Neural cell (in vitro differentiated cells): ENCODE data around the gene RASAL1. TPM values are rescaled to one million over a fixed set of nuclear protein-coding genes. Genes with fewer than 3 reads are reported as not detected.
A peak's percentile ranks its signal among the peaks of the same experiment; 100 is the strongest.

ENCODE experiments used
- H2AFZ ChIP-seq: fragments of 200-600, 300-800 bp; sonication (generic), shearing (Covaris generic); 2 replicates; pipeline ENCODE4 v1.6.0; 2014; ENCODE audit warnings: low read depth, mild to moderate bottlenecking, antibody characterized with exemption, low read length, moderate library complexity
- H3F3A ChIP-seq: fragments of 200-600 bp; shearing (Covaris generic); 2 replicates; pipeline ENCODE4 v1.6.1; 2016; ENCODE audit warnings: mild to moderate bottlenecking, moderate library complexity, mixed read lengths, antibody characterized with exemption, low read length; ENCODE audit not compliant: insufficient read depth, poor library complexity, severe bottlenecking
- H3K27ac ChIP-seq: fragments of 200-600, 300-800 bp; sonication (generic), shearing (Covaris generic); 2 replicates; pipeline ENCODE4 v1.5.1; 2014; ENCODE audit warnings: mild to moderate bottlenecking, low read length, moderate library complexity
- H3K27me3 ChIP-seq: fragments of 300-800, 200-600 bp; sonication (generic), shearing (Covaris generic); 2 replicates; pipeline ENCODE4 v1.6.0; 2014; ENCODE audit warnings: mild to moderate bottlenecking, low read depth, low read length, moderate library complexity; ENCODE audit not compliant: insufficient read depth
- H3K36me3 ChIP-seq: fragments of 300-800, 200-600 bp; sonication (generic), shearing (Covaris generic); 2 replicates; pipeline ENCODE4 v1.5.1; 2014; ENCODE audit warnings: mild to moderate bottlenecking, antibody characterized with exemption, low read length, moderate library complexity; ENCODE audit not compliant: insufficient read depth
- H3K4me2 ChIP-seq: fragments of 300-800, 200-600 bp; sonication (generic), shearing (Covaris generic); 2 replicates; pipeline ENCODE4 v1.6.0; 2014; ENCODE audit warnings: mild to moderate bottlenecking, low read length
- H3K4me3 ChIP-seq: fragments of 300-800, 200-600 bp; sonication (generic), shearing (Covaris generic); 2 replicates; pipeline ENCODE4 v1.5.1; 2014; ENCODE audit warnings: mild to moderate bottlenecking, low read length, moderate library complexity
- H3K79me2 ChIP-seq: fragments of 200-600 bp; shearing (Covaris generic); replicated peaks from 2 replicates; pipeline ENCODE4 v1.6.0; 2014; ENCODE audit warnings: mild to moderate bottlenecking, low read length, moderate library complexity; ENCODE audit not compliant: insufficient read depth
- H3K9ac ChIP-seq: fragments of 300-800, 200-600 bp; sonication (generic), shearing (Covaris generic); 2 replicates; pipeline ENCODE4 v1.6.1; 2016; ENCODE audit warnings: mild to moderate bottlenecking, low read length, mixed read lengths
- H3K9me2 ChIP-seq: fragments of 200-600 bp; shearing (Covaris generic); 2 replicates; pipeline ENCODE4 v1.6.1; 2016; ENCODE audit warnings: mild to moderate bottlenecking, low read length, mixed read lengths; ENCODE audit not compliant: insufficient read depth
- H3K9me3 ChIP-seq: fragments of 200-600, 300-800 bp; sonication (generic), shearing (Covaris generic); 2 replicates; pipeline ENCODE4 v1.6.1; 2016; ENCODE audit warnings: mild to moderate bottlenecking, mixed run types, low read length, moderate library complexity, mixed read lengths
- H4K20me1 ChIP-seq: fragments of 200-600 bp; shearing (Covaris generic); 2 replicates; pipeline ENCODE4 v1.6.1; 2016; ENCODE audit warnings: mild to moderate bottlenecking, mixed run types; ENCODE audit not compliant: insufficient read depth
- CTCF ChIP-seq: fragments of 450-650 bp; IDR thresholded peaks from 2 replicates; pipeline ENCODE4 v1.5.1; 2014; ENCODE audit warnings: antibody characterized with exemption, mild to moderate bottlenecking, moderate library complexity; ENCODE audit not compliant: poor library complexity, severe bottlenecking
- EP300 ChIP-seq: fragments of 450-650 bp; conservative IDR thresholded peaks from 2 replicates; pipeline ENCODE4 v1.6.1; 2014; ENCODE audit warnings: antibody characterized with exemption, mild to moderate bottlenecking, moderate library complexity; ENCODE audit not compliant: poor library complexity, severe bottlenecking
- EZH2 ChIP-seq: fragments of 200-600, 300-800 bp; shearing (Covaris generic), sonication (generic); IDR thresholded peaks from 2 replicates; pipeline ENCODE4 v1.6.1; 2014; ENCODE audit warnings: antibody characterized with exemption, low read length, borderline replicate concordance, mild to moderate bottlenecking; ENCODE audit not compliant: insufficient read depth, poor library complexity, severe bottlenecking
- MXI1 ChIP-seq: fragments of 450-650 bp; conservative IDR thresholded peaks from 2 replicates; pipeline ENCODE4 v1.6.1; 2014; ENCODE audit warnings: antibody characterized with exemption, mild to moderate bottlenecking; ENCODE audit not compliant: poor library complexity, severe bottlenecking
- POLR2AphosphoS5 ChIP-seq: IDR thresholded peaks from 2 replicates; pipeline ENCODE4 v1.6.1; 2012
- RAD21 ChIP-seq: fragments of 450-650 bp; conservative IDR thresholded peaks from 2 replicates; pipeline ENCODE4 v1.6.1; 2014; ENCODE audit warnings: antibody characterized with exemption, mild to moderate bottlenecking, moderate library complexity
- SMC3 ChIP-seq: fragments of 450-650 bp; conservative IDR thresholded peaks from 2 replicates; pipeline ENCODE4 v1.6.1; 2014; ENCODE audit warnings: antibody characterized with exemption, mild to moderate bottlenecking, moderate library complexity; ENCODE audit not compliant: poor library complexity
- TAF1 ChIP-seq: IDR thresholded peaks from 2 replicates; pipeline ENCODE4 v1.6.1; 2012; ENCODE audit warnings: low read depth
- polyA plus RNA-seq: library from polyadenylated mRNA; depleted of rRNA; stranded (reverse); fragments of >200 nt; gene quantifications from 2 replicates; pipeline ENCODE4 v1.2.3, GENCODE V29; 2014
- TF ChIP-seq, protein P1 (sequence below): IDR thresholded peaks from 2 replicates; pipeline ENCODE4 v1.6.1; 2012; ENCODE audit warnings: borderline replicate concordance

The RASAL1 gene
- polyA plus RNA-seq, 1 donor from 2014 or later: 0.15 TPM

DNA sequence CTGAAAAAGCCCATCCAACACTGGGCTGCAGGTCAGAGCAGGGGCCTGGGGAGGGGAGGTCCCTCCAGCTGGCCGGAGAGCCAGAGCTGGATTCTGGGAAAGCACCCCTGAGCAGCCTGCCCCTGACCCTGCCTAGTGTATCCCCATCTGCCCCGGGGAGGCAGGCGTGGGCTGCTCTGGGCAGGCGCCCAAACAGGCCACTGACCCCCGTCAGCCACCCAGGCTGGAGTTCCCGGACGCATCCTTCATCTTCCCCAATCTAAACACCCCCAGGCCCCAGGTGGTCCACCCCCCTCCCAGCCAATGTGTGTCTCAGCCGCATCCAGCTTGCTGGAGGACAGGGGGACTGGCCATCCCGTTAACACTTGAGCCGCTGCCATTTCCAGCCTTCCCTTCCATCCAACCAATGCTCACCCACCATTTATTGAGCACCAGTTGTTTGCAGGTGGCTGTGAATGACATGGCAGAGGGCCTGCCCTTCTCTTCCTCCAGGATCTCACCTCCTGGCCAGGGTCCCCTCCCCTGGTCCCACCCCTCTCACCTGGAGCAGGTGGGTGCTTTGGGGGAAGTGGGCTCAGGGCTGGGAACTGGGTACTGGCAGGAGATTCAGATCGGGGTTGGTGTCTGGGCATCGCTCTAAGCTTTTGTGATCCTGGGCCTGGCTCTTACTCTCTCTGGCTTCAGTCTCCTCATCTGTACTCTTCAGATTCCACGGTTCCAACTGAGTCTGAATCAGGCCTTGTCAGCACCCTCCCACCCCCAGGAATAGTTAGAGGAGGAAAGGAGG lies 79.8 kb downstream of the RASAL1 start:
- no peaks in the 10 kb centered on the region for H3K27me3 ChIP-seq
- peak overlapping the region; percentile 74 for H3K27ac ChIP-seq
- H3K9me3 ChIP-seq: no peaks in the 10 kb centered on the region
- H3K79me2 ChIP-seq: peaks cover 23% of the 10 kb centered on the region
- peak overlapping the region; percentile 93 for H3K9ac ChIP-seq
- H3K4me3 ChIP-seq: peak overlapping the region; percentile 81
- TF ChIP-seq POLR2AphosphoS5: no peak
- no peak for TF ChIP-seq MXI1
- no peak for TF ChIP-seq SMC3
- TF ChIP-seq EP300: no peak
- TF ChIP-seq, protein P1, sequence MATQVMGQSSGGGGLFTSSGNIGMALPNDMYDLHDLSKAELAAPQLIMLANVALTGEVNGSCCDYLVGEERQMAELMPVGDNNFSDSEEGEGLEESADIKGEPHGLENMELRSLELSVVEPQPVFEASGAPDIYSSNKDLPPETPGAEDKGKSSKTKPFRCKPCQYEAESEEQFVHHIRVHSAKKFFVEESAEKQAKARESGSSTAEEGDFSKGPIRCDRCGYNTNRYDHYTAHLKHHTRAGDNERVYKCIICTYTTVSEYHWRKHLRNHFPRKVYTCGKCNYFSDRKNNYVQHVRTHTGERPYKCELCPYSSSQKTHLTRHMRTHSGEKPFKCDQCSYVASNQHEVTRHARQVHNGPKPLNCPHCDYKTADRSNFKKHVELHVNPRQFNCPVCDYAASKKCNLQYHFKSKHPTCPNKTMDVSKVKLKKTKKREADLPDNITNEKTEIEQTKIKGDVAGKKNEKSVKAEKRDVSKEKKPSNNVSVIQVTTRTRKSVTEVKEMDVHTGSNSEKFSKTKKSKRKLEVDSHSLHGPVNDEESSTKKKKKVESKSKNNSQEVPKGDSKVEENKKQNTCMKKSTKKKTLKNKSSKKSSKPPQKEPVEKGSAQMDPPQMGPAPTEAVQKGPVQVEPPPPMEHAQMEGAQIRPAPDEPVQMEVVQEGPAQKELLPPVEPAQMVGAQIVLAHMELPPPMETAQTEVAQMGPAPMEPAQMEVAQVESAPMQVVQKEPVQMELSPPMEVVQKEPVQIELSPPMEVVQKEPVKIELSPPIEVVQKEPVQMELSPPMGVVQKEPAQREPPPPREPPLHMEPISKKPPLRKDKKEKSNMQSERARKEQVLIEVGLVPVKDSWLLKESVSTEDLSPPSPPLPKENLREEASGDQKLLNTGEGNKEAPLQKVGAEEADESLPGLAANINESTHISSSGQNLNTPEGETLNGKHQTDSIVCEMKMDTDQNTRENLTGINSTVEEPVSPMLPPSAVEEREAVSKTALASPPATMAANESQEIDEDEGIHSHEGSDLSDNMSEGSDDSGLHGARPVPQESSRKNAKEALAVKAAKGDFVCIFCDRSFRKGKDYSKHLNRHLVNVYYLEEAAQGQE: no peak
- no peak for TF ChIP-seq RAD21
- no peak for TF ChIP-seq TAF1
- TF ChIP-seq EZH2: no peak
- TF ChIP-seq CTCF: no peak
- H2AFZ ChIP-seq: peak overlapping the region; percentile 91
- peak overlapping the region; percentile 33 for H3K4me2 ChIP-seq
- no peaks in the 10 kb centered on the region for H4K20me1 ChIP-seq
- no peaks in the 10 kb centered on the region for H3F3A ChIP-seq
- H3K9me2 ChIP-seq: no peaks in the 10 kb centered on the region
- no peaks in the 10 kb centered on the region for H3K36me3 ChIP-seq

GRCh38 chr12:113054948-113055486 lies 80.5 kb downstream of the RASAL1 start:
- no peak overlapping the region for H3K4me2 ChIP-seq
- no peak overlapping the region for H3K4me3 ChIP-seq
- H3K9ac ChIP-seq: no peak overlapping the region
- H3K27me3 ChIP-seq: no peaks in the 10 kb centered on the region
- no peaks in the 10 kb centered on the region for H3K9me2 ChIP-seq
- no peak overlapping the region for H2AFZ ChIP-seq
- no peak overlapping the region for H3K27ac ChIP-seq
- H3K36me3 ChIP-seq: no peaks in the 10 kb centered on the region
- peaks cover 20% of the 10 kb centered on the region for H3K79me2 ChIP-seq
- no peaks in the 10 kb centered on the region for H3F3A ChIP-seq
- TF ChIP-seq SMC3 (no peak), EZH2 (no peak), POLR2AphosphoS5 (no peak), CTCF (no peak), MXI1 (no peak), RAD21 (no peak), TAF1 (no peak), EP300 (no peak)
- TF ChIP-seq, protein P1: no peak
- no peaks in the 10 kb centered on the region for H4K20me1 ChIP-seq
- H3K9me3 ChIP-seq: no peaks in the 10 kb centered on the region
